ENCODE results near the gene TGFBR2.

Gene TGFBR2

GRCh38 chr3:30723211-30723610 is 116.8 kb downstream of the TGFBR2 start:
- no peaks in the 10 kb centered on the region for H3K36me3 ChIP-seq (ENCODE audit: insufficient read depth, low read length)
- no peaks in the 10 kb centered on the region for H3K79me2 ChIP-seq (ENCODE audit: insufficient read depth, low read length)
- no peaks in the 10 kb centered on the region for H3K9me3 ChIP-seq (ENCODE audit: insufficient read depth, low read depth, low read length)
- no peaks in the 10 kb centered on the region for H3K27me3 ChIP-seq (ENCODE audit: insufficient read depth, low read length, poor library complexity, severe bottlenecking)
- H3K9me2 ChIP-seq (replicated peaks; ENCODE audit: low read depth, low read length) = no peaks in the 10 kb centered on the region
- TF ChIP-seq EZH2phosphoT487 (IDR thresholded peaks at IDR 0.05; ENCODE audit: borderline replicate concordance) = no peak
- TF ChIP-seq, protein P1, sequence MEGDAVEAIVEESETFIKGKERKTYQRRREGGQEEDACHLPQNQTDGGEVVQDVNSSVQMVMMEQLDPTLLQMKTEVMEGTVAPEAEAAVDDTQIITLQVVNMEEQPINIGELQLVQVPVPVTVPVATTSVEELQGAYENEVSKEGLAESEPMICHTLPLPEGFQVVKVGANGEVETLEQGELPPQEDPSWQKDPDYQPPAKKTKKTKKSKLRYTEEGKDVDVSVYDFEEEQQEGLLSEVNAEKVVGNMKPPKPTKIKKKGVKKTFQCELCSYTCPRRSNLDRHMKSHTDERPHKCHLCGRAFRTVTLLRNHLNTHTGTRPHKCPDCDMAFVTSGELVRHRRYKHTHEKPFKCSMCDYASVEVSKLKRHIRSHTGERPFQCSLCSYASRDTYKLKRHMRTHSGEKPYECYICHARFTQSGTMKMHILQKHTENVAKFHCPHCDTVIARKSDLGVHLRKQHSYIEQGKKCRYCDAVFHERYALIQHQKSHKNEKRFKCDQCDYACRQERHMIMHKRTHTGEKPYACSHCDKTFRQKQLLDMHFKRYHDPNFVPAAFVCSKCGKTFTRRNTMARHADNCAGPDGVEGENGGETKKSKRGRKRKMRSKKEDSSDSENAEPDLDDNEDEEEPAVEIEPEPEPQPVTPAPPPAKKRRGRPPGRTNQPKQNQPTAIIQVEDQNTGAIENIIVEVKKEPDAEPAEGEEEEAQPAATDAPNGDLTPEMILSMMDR (conservative IDR thresholded peaks at IDR 0.05; ENCODE audit: low read length) = no peak
- no peak overlapping the region for H3K9ac ChIP-seq (ENCODE audit: low read depth, low read length, poor library complexity, severe bottlenecking)
- no peak overlapping the region for H3K4me3 ChIP-seq (ENCODE audit: low read length, poor library complexity, severe bottlenecking)
- no peak overlapping the region for H2AFZ ChIP-seq (ENCODE audit: low read length)
- H4K20me1 ChIP-seq (ENCODE audit: insufficient read depth, low read length, poor library complexity, severe bottlenecking) = no peaks in the 10 kb centered on the region
- H3F3A ChIP-seq (ENCODE audit: low read depth) = no peaks in the 10 kb centered on the region
- H3K4me2 ChIP-seq (ENCODE audit: low read depth, low read length, poor library complexity, severe bottlenecking) = no peak overlapping the region
- H3K4me1 ChIP-seq (ENCODE audit: insufficient read depth, low read length, poor library complexity, severe bottlenecking) = no peaks in the 10 kb centered on the region

DNA sequence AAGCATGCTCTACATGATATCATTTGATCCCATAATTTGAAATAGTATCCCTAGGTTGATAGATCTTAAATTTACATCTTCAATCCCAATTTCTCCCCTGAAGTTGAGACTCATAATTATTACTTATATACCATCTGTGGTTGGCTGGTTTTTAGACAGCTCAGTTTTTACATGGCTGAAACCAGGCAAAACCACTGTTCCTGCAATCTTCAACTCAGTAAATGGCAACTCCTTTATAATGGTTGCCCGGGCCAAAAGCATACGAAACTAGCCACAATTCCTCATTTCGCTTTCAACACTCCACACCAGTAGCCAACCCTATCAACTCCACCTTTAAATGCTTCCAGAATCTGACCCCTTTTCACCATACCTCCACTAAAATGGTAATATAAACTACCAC is 118.5 kb downstream of the TGFBR2 start:
- H3K4me2 ChIP-seq (ENCODE audit: low read depth, low read length, poor library complexity, severe bottlenecking) = no peak overlapping the region
- no peak overlapping the region for H2AFZ ChIP-seq (ENCODE audit: low read length)
- no peaks in the 10 kb centered on the region for H3K36me3 ChIP-seq (ENCODE audit: insufficient read depth, low read length)
- no peaks in the 10 kb centered on the region for H3F3A ChIP-seq (ENCODE audit: low read depth)
- H3K4me3 ChIP-seq (ENCODE audit: low read length, poor library complexity, severe bottlenecking) = no peak overlapping the region
- no peak overlapping the region for H3K9ac ChIP-seq (ENCODE audit: low read depth, low read length, poor library complexity, severe bottlenecking)
- H3K9me3 ChIP-seq (ENCODE audit: insufficient read depth, low read depth, low read length) = no peaks in the 10 kb centered on the region
- TF ChIP-seq, protein P1 (conservative IDR thresholded peaks at IDR 0.05; ENCODE audit: low read length) = no peak
- no peak for TF ChIP-seq EZH2phosphoT487 (IDR thresholded peaks at IDR 0.05; ENCODE audit: borderline replicate concordance)
- H3K79me2 ChIP-seq (ENCODE audit: insufficient read depth, low read length) = no peaks in the 10 kb centered on the region
- no peaks in the 10 kb centered on the region for H3K27me3 ChIP-seq (ENCODE audit: insufficient read depth, low read length, poor library complexity, severe bottlenecking)
- peaks cover 9% of the 10 kb centered on the region for H3K4me1 ChIP-seq (ENCODE audit: insufficient read depth, low read length, poor library complexity, severe bottlenecking)
- H3K9me2 ChIP-seq (replicated peaks; ENCODE audit: low read depth, low read length) = no peaks in the 10 kb centered on the region
- no peaks in the 10 kb centered on the region for H4K20me1 ChIP-seq (ENCODE audit: insufficient read depth, low read length, poor library complexity, severe bottlenecking)

DNA sequence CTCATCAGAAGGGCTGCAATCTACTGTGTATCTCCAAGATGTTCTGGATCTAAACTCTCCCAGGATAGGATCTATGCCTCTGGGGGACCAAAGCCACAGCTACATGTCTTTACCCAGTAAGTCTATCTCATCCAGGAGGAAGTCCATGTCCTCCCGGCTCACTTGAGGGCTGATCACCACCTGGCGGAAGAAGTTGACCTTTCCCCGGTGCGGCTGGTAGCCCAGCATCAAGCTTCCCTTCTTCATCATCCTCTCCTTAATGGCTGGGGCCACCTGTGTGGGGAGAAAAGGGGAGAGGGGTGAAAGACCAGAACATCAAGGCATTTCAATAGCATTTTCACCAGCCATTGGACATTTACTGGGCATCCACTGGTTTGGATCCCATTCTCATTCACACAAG is 121.7 kb downstream of the TGFBR2 start:
- H3K9me2 ChIP-seq (replicated peaks; ENCODE audit: low read depth, low read length) = no peaks in the 10 kb centered on the region
- no peaks in the 10 kb centered on the region for H3F3A ChIP-seq (ENCODE audit: low read depth)
- H3K79me2 ChIP-seq (ENCODE audit: insufficient read depth, low read length) = no peaks in the 10 kb centered on the region
- H4K20me1 ChIP-seq (ENCODE audit: insufficient read depth, low read length, poor library complexity, severe bottlenecking) = no peaks in the 10 kb centered on the region
- H3K9me3 ChIP-seq (ENCODE audit: insufficient read depth, low read depth, low read length) = no peaks in the 10 kb centered on the region
- peaks cover 11% of the 10 kb centered on the region for H3K4me1 ChIP-seq (ENCODE audit: insufficient read depth, low read length, poor library complexity, severe bottlenecking)
- TF ChIP-seq EZH2phosphoT487 (IDR thresholded peaks at IDR 0.05; ENCODE audit: borderline replicate concordance) = no peak
- TF ChIP-seq, protein P1 (conservative IDR thresholded peaks at IDR 0.05; ENCODE audit: low read length) = no peak
- H3K36me3 ChIP-seq (ENCODE audit: insufficient read depth, low read length) = no peaks in the 10 kb centered on the region
- peak overlapping the region; percentile 9; the same call in 1 of the 2 replicates for H2AFZ ChIP-seq (ENCODE audit: low read length)
- H3K9ac ChIP-seq (ENCODE audit: low read depth, low read length, poor library complexity, severe bottlenecking) = no peak overlapping the region
- H3K4me3 ChIP-seq (ENCODE audit: low read length, poor library complexity, severe bottlenecking) = no peak overlapping the region
- no peaks in the 10 kb centered on the region for H3K27me3 ChIP-seq (ENCODE audit: insufficient read depth, low read length, poor library complexity, severe bottlenecking)
- H3K4me2 ChIP-seq (ENCODE audit: low read depth, low read length, poor library complexity, severe bottlenecking) = no peak overlapping the region
